ENCODE results near the gene TANGO2. TPM values are rescaled to one million over a fixed set of nuclear protein-coding genes. Genes with fewer than 3 reads are reported as not detected.
A peak's percentile ranks its signal among the peaks of the same experiment; 100 is the strongest.

The TANGO2 gene
- total and polyA plus RNA-seq, 9 of the 15 experiments (the other 6 are each of a cell fraction or from before 2014, with no cell fraction given): 15.5 to 94.9 (median 70.1) TPM

DNA sequence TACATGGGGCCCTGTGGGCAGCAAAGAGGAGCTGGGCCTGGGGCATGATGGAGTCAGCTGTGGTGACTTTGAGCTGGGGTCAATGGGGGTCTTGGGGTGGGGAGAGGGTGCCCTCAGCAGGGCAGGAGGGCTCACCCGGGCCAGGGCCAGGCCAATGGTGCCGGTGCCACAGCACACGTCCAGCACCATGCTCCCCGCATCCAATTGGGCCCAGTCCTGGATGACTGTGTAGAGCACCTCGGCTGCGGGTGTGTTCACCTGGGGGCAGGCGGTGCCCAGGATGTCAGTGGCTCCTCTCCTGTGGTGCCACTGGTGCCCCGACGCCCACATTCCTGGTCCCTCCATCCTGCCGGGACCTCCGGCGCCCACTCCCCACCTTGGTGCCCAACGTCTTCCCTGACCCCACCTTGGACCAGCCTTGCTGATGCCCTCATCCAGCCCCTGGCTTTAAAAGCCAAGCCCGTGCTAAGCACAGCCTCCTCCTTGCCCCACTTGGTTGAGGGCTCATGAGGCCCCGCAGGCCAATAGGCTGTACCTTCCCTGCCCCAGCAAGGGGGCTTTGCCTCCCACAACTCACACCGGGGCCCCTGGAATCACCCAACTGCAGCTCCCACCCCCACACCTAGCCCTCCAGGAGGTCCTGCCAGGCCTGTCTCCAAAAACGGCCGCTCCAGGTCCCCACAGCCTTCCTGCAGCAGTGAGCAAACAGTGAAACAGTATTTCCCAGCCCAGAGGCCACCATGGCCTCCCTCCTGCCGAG is 92.8 kb downstream of the TANGO2 start (continued):
- TF ChIP-seq, protein P1, sequence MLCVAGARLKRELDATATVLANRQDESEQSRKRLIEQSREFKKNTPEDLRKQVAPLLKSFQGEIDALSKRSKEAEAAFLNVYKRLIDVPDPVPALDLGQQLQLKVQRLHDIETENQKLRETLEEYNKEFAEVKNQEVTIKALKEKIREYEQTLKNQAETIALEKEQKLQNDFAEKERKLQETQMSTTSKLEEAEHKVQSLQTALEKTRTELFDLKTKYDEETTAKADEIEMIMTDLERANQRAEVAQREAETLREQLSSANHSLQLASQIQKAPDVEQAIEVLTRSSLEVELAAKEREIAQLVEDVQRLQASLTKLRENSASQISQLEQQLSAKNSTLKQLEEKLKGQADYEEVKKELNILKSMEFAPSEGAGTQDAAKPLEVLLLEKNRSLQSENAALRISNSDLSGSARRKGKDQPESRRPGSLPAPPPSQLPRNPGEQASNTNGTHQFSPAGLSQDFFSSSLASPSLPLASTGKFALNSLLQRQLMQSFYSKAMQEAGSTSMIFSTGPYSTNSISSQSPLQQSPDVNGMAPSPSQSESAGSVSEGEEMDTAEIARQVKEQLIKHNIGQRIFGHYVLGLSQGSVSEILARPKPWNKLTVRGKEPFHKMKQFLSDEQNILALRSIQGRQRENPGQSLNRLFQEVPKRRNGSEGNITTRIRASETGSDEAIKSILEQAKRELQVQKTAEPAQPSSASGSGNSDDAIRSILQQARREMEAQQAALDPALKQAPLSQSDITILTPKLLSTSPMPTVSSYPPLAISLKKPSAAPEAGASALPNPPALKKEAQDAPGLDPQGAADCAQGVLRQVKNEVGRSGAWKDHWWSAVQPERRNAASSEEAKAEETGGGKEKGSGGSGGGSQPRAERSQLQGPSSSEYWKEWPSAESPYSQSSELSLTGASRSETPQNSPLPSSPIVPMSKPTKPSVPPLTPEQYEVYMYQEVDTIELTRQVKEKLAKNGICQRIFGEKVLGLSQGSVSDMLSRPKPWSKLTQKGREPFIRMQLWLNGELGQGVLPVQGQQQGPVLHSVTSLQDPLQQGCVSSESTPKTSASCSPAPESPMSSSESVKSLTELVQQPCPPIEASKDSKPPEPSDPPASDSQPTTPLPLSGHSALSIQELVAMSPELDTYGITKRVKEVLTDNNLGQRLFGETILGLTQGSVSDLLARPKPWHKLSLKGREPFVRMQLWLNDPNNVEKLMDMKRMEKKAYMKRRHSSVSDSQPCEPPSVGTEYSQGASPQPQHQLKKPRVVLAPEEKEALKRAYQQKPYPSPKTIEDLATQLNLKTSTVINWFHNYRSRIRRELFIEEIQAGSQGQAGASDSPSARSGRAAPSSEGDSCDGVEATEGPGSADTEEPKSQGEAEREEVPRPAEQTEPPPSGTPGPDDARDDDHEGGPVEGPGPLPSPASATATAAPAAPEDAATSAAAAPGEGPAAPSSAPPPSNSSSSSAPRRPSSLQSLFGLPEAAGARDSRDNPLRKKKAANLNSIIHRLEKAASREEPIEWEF (CRISPR knock-in tag; IDR thresholded peaks at IDR 0.05): no peak
- TF ChIP-seq, protein P2, sequence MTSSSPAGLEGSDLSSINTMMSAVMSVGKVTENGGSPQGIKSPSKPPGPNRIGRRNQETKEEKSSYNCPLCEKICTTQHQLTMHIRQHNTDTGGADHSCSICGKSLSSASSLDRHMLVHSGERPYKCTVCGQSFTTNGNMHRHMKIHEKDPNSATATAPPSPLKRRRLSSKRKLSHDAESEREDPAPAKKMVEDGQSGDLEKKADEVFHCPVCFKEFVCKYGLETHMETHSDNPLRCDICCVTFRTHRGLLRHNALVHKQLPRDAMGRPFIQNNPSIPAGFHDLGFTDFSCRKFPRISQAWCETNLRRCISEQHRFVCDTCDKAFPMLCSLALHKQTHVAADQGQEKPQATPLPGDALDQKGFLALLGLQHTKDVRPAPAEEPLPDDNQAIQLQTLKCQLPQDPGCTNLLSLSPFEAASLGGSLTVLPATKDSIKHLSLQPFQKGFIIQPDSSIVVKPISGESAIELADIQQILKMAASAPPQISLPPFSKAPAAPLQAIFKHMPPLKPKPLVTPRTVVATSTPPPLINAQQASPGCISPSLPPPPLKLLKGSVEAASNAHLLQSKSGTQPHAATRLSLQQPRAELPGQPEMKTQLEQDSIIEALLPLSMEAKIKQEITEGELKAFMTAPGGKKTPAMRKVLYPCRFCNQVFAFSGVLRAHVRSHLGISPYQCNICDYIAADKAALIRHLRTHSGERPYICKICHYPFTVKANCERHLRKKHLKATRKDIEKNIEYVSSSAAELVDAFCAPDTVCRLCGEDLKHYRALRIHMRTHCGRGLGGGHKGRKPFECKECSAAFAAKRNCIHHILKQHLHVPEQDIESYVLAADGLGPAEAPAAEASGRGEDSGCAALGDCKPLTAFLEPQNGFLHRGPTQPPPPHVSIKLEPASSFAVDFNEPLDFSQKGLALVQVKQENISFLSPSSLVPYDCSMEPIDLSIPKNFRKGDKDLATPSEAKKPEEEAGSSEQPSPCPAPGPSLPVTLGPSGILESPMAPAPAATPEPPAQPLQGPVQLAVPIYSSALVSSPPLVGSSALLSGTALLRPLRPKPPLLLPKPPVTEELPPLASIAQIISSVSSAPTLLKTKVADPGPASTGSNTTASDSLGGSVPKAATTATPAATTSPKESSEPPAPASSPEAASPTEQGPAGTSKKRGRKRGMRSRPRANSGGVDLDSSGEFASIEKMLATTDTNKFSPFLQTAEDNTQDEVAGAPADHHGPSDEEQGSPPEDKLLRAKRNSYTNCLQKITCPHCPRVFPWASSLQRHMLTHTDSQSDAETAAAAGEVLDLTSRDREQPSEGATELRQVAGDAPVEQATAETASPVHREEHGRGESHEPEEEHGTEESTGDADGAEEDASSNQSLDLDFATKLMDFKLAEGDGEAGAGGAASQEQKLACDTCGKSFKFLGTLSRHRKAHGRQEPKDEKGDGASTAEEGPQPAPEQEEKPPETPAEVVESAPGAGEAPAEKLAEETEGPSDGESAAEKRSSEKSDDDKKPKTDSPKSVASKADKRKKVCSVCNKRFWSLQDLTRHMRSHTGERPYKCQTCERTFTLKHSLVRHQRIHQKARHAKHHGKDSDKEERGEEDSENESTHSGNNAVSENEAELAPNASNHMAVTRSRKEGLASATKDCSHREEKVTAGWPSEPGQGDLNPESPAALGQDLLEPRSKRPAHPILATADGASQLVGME (CRISPR knock-in tag; IDR thresholded peaks at IDR 0.05): no peak
- TF ChIP-seq, protein P3, sequence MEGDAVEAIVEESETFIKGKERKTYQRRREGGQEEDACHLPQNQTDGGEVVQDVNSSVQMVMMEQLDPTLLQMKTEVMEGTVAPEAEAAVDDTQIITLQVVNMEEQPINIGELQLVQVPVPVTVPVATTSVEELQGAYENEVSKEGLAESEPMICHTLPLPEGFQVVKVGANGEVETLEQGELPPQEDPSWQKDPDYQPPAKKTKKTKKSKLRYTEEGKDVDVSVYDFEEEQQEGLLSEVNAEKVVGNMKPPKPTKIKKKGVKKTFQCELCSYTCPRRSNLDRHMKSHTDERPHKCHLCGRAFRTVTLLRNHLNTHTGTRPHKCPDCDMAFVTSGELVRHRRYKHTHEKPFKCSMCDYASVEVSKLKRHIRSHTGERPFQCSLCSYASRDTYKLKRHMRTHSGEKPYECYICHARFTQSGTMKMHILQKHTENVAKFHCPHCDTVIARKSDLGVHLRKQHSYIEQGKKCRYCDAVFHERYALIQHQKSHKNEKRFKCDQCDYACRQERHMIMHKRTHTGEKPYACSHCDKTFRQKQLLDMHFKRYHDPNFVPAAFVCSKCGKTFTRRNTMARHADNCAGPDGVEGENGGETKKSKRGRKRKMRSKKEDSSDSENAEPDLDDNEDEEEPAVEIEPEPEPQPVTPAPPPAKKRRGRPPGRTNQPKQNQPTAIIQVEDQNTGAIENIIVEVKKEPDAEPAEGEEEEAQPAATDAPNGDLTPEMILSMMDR (IDR thresholded peaks at IDR 0.05 in 2 of 3, conservative IDR thresholded peaks at IDR 0.05 in 1 of 3; ENCODE audit: insufficient read depth in 2 of 3, low read depth in 1 of 3, low read length in 3 of 3): no peak
- TF ChIP-seq, protein P4, sequence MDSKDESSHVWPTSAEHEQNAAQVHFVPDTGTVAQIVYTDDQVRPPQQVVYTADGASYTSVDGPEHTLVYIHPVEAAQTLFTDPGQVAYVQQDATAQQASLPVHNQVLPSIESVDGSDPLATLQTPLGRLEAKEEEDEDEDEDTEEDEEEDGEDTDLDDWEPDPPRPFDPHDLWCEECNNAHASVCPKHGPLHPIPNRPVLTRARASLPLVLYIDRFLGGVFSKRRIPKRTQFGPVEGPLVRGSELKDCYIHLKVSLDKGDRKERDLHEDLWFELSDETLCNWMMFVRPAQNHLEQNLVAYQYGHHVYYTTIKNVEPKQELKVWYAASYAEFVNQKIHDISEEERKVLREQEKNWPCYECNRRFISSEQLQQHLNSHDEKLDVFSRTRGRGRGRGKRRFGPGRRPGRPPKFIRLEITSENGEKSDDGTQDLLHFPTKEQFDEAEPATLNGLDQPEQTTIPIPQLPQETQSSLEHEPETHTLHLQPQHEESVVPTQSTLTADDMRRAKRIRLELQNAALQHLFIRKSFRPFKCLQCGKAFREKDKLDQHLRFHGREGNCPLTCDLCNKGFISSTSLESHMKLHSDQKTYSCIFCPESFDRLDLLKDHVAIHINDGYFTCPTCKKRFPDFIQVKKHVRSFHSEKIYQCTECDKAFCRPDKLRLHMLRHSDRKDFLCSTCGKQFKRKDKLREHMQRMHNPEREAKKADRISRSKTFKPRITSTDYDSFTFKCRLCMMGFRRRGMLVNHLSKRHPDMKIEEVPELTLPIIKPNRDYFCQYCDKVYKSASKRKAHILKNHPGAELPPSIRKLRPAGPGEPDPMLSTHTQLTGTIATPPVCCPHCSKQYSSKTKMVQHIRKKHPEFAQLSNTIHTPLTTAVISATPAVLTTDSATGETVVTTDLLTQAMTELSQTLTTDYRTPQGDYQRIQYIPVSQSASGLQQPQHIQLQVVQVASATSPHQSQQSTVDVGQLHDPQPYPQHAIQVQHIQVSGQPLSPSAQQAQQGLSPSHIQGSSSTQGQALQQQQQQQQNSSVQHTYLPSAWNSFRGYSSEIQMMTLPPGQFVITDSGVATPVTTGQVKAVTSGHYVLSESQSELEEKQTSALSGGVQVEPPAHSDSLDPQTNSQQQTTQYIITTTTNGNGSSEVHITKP (IDR thresholded peaks at IDR 0.05; ENCODE audit: partially characterized antibody): no peak
- TF ChIP-seq ZFPM2 (CRISPR knock-in tag; IDR thresholded peaks at IDR 0.05): peak; percentile 74
- TF ChIP-seq, protein P5, sequence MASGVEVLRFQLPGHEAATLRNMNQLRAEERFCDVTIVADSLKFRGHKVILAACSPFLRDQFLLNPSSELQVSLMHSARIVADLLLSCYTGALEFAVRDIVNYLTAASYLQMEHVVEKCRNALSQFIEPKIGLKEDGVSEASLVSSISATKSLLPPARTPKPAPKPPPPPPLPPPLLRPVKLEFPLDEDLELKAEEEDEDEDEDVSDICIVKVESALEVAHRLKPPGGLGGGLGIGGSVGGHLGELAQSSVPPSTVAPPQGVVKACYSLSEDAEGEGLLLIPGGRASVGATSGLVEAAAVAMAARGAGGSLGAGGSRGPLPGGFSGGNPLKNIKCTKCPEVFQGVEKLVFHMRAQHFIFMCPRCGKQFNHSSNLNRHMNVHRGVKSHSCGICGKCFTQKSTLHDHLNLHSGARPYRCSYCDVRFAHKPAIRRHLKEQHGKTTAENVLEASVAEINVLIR (CRISPR knock-in tag; IDR thresholded peaks at IDR 0.05): no peak
- no peak for TF ChIP-seq ZNF445 (CRISPR knock-in tag; IDR thresholded peaks at IDR 0.05; ENCODE audit: low read depth)

Data from K562 (cell line).